Ishikawa (cell line): ENCODE measurements around the gene TAOK3.

Source experiments
- CEBPB ChIP-seq: IDR thresholded peaks from 2 replicates; pipeline ENCODE4 v1.6.1; 2012
- CREB1 ChIP-seq: IDR thresholded peaks from 2 replicates; pipeline ENCODE4 v1.6.1; 2012; ENCODE audit warnings: low read depth
- EGR1 ChIP-seq: IDR thresholded peaks from 2 replicates; pipeline ENCODE4 v1.6.1; 2012
- EP300 ChIP-seq: IDR thresholded peaks from 2 replicates; pipeline ENCODE4 v1.6.1; 2012; ENCODE audit warnings: borderline replicate concordance
- FOXM1 ChIP-seq: IDR thresholded peaks from 2 replicates; pipeline ENCODE4 v1.6.1; 2012; ENCODE audit warnings: low read depth, borderline replicate concordance
- NFIC ChIP-seq: IDR thresholded peaks from 2 replicates; pipeline ENCODE4 v1.6.1; 2012
- RAD21 ChIP-seq: IDR thresholded peaks from 2 replicates; pipeline ENCODE4 v1.6.1; 2012; ENCODE audit warnings: low read depth
- TAF1 ChIP-seq: IDR thresholded peaks from 2 replicates; pipeline ENCODE4 v1.6.1; 2012; ENCODE audit warnings: low read depth, mild to moderate bottlenecking
- TCF12 ChIP-seq: IDR thresholded peaks from 2 replicates; pipeline ENCODE4 v1.6.1; 2012; ENCODE audit warnings: low read depth
- TEAD4 ChIP-seq: IDR thresholded peaks from 2 replicates; pipeline ENCODE4 v1.6.1; 2012
- YY1 ChIP-seq: IDR thresholded peaks from 2 replicates; pipeline ENCODE4 v1.6.1; 2012; ENCODE audit warnings: low read depth
- ZBTB7A ChIP-seq: IDR thresholded peaks from 2 replicates; pipeline ENCODE4 v1.6.1; 2012; ENCODE audit warnings: low read depth
- TF ChIP-seq, protein P1 (sequence below): IDR thresholded peaks from 2 replicates; pipeline ENCODE4 v1.6.1; 2012
- TF ChIP-seq, protein P2 (sequence below): IDR thresholded peaks from 2 replicates; pipeline ENCODE4 v1.6.1; 2012; ENCODE audit warnings: low read depth, mild to moderate bottlenecking
- TF ChIP-seq, protein P3 (sequence below): IDR thresholded peaks from 2 replicates; pipeline ENCODE4 v1.6.1; 2012

TAOK3 gene

DNA sequence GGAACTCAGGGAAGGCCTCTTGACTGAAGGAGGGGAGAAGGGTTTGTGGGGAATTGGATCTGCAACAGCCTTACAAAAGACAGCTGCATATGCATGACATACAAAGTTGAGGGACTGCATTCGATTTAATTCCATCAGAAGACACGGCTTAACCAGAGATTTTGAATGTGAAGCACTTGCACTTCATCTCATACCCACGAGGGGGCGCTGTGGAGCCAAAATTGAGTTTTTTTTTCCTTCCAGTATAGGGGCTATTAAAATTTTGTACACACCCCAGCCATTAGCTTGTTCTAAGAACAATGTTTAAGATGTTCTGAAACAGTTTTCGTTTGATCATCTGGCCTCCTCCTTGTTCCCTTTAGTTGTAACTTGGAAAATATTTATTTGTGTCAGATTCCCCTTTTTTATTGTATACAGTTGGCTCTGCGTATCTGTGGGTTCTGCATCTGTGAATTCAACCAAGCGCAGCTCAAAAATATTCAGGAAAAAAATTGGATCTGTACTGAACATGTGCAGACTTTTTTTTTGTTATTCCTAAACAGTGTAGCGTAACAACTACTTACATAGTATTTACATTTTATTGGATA is 5.3 kb upstream of the TAOK3 start:
- TF ChIP-seq NFIC (no peak), CEBPB (no peak), EP300 (no peak), FOXM1 (no peak), RAD21 (peak; percentile 26; the same call in 1 of the 2 replicates), YY1 (no peak)

DNA sequence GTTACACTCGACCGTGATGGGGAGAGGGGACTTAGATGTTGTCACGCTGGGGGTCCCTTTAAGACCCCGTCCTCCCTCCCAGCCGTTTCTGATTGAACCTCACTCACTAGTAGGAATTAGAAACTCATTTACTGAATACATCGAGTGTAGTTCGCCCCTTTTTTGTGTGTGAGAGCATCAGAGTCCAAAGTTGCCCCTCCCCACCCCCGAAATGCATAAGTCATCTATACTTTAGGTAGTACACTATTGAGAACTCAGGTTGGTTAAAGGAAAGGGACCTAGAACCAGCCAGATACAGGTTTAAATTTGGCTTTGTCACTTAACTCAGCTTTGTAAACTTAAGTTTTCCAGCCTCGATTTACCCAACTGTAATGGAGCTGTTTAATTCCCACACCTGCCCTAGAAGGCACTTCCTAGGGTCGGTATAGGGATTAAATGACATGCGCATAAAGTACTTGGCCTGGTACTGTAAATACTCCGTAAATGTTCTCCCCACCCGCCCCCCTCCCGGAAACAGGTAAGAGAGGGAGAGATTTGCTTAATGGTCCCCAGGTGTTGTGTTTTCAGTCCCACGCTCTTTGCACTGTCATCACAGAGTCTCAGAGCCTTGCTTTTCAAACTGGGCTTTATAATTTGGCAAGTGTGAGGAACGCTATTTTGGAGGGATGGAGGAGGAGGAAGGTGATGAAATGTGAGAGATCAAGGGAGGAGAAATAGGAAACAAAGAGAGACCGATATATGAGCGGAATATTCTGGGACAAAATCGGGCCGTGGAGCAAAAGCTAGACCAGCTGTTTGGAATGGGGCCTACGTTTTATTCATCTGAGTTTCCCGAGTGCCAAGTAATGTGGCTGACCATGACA is 4.5 kb upstream of the TAOK3 start:
- TF ChIP-seq ZBTB7A (peak; percentile 86), NFIC (no peak)

DNA sequence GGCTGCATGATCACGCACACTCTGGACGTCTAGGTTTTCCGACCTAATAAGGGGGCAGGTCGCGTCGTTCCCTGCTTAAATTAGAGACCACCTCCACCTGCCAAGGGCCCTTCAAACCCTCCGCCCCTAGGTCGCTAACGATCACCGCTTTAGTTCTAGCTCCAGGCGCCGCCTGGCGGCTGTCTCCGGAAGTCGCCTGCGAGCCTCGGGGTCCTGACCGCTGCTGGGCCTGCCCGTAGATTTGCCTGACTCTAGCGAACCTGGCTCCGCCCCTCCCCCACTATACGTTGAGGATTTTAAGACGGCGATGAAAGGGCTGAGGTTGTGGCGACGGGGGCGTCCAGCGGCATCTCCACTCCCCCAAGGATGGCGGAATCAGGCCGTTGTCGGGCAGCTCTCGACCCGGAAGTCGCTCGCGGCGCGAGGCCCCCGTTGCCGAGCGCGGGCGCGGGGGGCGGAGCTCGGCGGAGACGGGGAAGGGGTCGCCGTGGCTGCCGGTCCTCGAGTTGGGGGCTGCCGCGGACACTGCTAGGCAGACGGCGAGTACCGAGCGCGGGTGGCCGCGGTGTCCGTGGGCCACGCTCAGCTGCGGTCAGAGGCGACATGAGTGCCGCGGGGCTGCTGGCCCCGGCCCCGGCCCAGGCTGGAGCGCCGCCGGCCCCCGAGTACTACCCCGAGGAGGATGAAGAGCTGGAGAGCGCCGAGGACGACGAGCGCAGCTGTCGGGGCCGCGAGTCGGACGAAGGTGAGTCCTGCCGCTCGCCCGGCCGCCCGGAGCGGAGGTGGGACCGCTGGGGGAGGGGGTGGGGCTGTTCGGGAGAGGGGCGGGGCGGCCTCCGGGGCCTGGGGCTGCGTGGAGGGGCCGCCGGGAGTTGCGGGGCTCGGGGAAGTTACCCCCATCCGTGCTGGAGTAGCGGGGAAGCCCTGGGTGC is 3.6 kb upstream of the TAOK3 start, which contains the start of gene SUDS3:
Gene SUDS3 (plus strand): TSS at position 467 of the 932 bp plus-strand sequence. CDS start 137 bp downstream, at position 604.
- TF ChIP-seq RAD21: peak; percentile 76
- TF ChIP-seq, protein P1, sequence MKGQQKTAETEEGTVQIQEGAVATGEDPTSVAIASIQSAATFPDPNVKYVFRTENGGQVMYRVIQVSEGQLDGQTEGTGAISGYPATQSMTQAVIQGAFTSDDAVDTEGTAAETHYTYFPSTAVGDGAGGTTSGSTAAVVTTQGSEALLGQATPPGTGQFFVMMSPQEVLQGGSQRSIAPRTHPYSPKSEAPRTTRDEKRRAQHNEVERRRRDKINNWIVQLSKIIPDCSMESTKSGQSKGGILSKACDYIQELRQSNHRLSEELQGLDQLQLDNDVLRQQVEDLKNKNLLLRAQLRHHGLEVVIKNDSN: no peak
- peak; percentile 52; the same call in 1 of the 2 replicates for TF ChIP-seq TAF1
- peak; percentile 70 for TF ChIP-seq ZBTB7A

DNA sequence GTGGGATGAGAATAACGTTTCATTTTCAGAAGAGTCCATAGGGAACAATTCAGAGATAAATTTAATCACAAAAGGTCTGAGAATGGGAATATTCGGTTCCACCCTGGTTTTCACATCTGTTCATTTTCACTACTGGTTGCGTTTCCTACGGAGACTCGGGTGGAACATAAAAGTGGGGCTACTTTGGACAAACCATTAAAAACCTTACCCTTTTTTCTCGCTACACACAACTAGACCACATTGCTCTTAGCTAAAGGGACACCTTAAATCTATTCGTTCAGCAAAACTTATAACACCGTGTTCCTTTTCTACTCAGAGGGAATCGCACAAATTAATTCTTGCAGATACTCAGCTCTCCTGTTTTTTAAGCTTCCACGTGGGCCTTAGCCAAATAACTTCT is 2.6 kb upstream of the TAOK3 start:
- TF ChIP-seq, protein P1: no peak
- TF ChIP-seq EP300 (no peak), ZBTB7A (no peak), RAD21 (no peak), NFIC (no peak), TAF1 (no peak), YY1 (no peak), EGR1 (no peak), CEBPB (no peak), TCF12 (no peak), TEAD4 (no peak), FOXM1 (no peak), CREB1 (no peak)
- TF ChIP-seq, protein P2, sequence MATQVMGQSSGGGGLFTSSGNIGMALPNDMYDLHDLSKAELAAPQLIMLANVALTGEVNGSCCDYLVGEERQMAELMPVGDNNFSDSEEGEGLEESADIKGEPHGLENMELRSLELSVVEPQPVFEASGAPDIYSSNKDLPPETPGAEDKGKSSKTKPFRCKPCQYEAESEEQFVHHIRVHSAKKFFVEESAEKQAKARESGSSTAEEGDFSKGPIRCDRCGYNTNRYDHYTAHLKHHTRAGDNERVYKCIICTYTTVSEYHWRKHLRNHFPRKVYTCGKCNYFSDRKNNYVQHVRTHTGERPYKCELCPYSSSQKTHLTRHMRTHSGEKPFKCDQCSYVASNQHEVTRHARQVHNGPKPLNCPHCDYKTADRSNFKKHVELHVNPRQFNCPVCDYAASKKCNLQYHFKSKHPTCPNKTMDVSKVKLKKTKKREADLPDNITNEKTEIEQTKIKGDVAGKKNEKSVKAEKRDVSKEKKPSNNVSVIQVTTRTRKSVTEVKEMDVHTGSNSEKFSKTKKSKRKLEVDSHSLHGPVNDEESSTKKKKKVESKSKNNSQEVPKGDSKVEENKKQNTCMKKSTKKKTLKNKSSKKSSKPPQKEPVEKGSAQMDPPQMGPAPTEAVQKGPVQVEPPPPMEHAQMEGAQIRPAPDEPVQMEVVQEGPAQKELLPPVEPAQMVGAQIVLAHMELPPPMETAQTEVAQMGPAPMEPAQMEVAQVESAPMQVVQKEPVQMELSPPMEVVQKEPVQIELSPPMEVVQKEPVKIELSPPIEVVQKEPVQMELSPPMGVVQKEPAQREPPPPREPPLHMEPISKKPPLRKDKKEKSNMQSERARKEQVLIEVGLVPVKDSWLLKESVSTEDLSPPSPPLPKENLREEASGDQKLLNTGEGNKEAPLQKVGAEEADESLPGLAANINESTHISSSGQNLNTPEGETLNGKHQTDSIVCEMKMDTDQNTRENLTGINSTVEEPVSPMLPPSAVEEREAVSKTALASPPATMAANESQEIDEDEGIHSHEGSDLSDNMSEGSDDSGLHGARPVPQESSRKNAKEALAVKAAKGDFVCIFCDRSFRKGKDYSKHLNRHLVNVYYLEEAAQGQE: no peak
- TF ChIP-seq, protein P3, sequence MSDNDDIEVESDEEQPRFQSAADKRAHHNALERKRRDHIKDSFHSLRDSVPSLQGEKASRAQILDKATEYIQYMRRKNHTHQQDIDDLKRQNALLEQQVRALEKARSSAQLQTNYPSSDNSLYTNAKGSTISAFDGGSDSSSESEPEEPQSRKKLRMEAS: no peak

DNA sequence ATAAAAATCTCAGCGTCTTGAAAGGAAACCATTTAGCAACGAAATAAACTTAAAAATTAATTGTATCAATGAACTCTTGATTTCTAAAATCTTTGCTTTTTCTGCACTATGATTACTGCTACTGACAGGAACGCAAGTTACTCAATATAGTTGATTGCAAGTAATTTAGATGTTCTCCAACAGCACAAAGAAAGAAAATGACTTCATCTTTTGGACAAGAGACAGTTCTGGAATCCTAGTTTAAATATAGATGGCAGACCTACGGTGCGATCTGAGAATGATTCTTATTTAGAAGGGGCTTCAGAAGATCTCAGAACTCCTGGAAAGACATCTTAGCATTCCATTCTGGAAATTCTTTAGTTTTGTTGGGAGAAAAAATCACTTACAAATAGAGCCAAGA is 2.2 kb upstream of the TAOK3 start:
- no peak for TF ChIP-seq TAF1
- TF ChIP-seq, protein P1: no peak
- TF ChIP-seq YY1: no peak
- no peak for TF ChIP-seq EP300
- TF ChIP-seq CREB1: no peak
- TF ChIP-seq FOXM1: no peak
- TF ChIP-seq, protein P2: no peak
- TF ChIP-seq TCF12: no peak
- no peak for TF ChIP-seq NFIC
- TF ChIP-seq CEBPB: no peak
